HG02938 (cell line): ENCODE results near the gene SLC12A8.

Experiments used
- ATAC-seq: cut with Tn5 transposase; IDR thresholded peaks from one replicate; pipeline ENCODE4 v1.9.1; 2021; ENCODE audit warnings: mild to moderate bottlenecking, moderate library complexity; ENCODE audit not compliant: unreplicated experiment

SLC12A8 gene

DNA sequence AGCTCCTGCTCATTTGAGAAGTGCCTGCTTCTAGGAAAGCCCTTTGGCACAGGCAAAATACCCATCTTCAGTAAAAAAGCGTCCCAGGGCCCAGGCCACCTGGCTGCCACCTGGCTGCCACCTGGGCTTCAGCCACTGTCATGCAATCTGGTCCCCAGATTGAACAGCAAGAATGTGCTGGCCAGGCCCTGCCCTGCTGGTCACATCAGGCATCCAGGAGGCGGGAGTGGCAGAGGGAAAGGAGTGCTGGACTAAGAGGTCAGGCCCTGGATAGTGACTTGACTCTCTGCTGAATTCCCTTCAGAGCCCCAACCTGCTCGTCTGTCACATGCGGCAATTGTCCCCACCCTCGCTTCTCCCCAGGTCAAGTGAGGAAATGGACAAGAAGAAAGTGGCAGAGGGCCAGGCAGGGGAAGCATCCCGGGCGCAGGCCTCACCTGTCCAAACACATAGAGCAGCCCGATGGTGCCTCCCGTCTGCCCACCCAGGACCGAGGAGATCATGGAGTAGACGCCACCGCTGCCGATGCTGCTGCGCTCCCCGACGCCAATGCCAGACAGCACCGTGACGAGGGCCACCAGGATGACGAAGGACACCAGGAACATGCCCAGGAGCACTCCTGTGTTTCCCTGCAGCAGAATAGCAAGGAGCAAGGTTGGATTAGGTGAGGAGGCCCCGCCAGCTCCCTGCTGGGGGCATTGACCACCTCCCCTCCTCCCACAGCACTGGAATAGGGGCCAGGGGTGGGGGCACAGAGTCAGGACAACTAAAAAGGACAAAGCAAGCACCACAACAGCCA is 25.5 kb downstream of the SLC12A8 start:
- no peak for ATAC-seq

DNA sequence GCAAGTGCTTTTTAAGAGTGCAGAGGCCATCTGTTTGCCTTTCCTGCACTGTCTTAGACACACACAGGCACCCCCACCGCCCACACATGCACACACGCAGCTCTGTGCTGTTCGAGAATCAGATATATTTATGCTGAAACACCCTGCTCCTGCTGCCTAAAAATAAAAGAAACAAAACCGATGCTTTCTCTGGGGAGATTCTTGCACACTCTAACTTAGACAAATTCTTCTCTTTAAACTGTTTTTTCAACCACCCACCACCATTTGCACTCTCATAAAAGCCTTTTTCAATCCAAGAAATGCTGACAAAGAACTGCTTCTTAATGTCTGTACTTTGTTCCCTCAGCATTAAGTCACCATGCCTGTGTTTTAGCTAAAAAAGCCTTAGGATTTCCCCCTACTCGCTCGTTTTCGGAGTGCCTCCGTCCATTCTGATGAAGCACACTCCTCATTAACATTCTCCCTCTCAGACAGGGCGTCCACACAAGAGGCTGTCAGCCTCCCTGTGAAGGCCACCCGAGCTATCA is 26.2 kb downstream of the SLC12A8 start:
- ATAC-seq, result no peak

- ATAC-seq, result no peak
These were observed 26.7 kb downstream of the SLC12A8 start for GRCh38 chr3:125185805-125186204.

- ATAC-seq, result no peak
These were observed 32.7 kb downstream of the SLC12A8 start for GRCh38 chr3:125179884-125180240.

- no peak for ATAC-seq
These were observed 33.2 kb downstream of the SLC12A8 start for GRCh38 chr3:125179143-125179883.

DNA sequence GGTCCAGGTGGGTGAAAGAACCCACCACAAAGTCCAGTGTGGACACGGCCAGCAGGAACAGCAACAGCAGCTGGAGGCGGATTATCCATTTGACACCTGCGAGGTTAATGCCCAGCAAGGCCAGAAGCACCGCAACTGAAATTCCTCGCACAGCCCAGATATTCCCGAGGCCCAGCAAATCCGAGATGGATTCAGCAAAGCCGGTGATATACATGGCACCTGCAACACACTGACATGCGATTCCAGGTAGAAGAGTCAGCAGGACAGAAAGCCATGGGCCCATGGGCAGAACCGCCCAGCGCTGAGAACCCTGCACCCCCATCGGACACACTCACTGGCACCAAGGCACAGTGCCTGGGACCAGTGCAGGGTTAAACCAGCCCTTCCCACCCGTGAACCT is 34.8 kb downstream of the SLC12A8 start:
- no peak for ATAC-seq

- ATAC-seq, result no peak
These were observed 37.1 kb downstream of the SLC12A8 start for GRCh38 chr3:125175295-125176078.

DNA sequence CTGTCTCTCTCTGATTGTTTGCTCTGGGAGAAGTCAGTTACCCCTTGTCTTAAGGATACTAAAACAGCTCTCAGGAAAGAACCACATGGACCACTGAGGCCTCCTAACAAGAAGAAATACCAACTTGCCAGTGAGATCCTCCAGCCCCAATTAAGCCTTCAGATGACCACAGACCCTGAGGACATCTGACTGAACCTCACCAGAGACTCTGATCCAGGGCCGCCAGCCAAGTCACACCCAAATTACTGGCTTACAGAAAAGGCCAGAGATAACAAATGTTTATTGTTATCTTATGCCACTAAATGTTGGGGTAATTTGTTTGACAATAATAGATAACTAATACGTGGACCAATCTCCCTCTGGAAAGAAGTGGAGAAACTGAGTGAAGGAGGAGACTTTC is 40.2 kb downstream of the SLC12A8 start:
- no peak for ATAC-seq

DNA sequence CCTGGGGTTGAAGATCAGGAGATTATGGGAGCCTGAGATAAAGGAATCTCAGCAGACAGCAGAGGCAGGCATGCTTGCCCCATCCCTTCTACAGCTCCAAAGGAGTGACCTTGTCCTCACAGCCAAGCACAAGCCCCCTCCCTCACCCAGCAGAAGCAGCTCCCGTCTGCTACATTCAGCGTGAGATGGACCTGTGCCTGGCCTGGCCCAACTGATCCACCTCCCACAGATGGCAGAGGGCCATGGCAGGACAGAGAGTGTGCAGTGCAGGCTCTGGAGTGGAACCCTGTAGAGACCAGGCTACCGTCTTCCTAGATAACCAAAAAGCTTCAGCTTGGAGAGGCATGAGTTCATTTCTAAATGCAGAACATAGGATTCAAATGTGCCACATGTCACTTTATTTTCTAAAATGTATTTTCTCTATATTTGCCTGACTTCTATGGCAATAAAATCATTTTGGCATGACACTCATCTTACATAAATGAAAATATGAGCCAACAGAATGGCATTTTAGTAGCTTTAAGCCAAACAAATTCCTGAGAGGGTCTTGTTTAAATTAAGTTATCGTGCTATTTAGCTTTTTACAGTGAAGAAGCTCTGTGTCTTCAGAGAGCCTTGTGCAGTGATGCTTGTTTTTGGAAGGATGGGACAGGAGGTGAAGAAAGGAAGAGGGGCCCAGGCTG is 43.7 kb downstream of the SLC12A8 start:
- ATAC-seq, result no peak

DNA sequence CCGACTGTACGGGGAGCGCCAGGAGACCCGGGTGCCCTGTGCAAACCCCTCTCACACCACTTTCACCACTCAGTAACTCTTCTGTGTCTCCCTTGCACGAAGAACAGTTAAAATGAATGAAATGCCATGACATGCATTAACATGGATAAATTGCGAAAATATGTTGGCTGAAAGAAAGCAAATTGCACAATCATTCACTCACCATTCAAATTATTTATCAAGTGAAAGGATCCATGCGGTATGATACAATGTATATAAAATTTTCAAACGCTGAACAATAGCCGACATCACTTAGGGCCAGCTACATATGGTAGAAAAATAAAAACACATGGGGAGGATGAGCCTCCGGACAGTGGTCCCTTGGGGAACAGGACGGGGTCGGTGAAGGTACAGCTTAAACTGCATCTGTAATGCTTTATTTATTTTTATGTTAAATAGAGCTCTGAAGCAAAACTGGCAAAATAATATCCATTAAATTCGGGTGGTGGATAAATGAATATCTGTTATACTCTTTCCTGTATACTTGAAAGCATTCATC is 45.9 kb downstream of the SLC12A8 start:
- no peak for ATAC-seq

DNA sequence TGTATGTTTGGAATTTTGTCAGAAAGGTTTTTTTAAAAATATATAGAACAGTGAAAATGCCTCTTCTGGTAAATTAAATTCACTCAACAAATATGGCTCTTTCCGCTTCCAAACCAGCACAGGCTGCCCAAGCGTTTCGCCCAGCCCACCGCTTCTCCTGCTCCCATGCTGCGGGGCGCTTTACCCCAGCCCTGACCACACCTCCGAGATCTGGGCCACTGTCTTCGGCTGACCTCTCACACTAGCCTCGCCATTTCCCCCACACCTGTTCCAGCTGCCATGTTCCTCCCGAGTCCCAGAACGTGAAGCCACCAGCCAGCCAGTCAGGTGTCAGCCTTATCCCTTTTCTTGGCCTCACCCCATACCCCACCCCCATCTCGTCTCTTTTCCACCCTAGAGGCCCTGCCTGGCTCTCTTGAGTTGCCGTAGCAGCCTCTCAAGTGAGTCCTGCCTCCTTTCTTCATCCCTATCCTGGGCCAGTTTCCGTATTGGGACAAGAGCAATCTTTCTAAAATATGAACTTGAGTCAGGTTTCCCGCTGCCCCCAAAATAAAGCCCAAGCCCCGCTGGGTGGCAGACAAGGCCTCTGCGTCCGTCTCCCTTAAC is 46.5 kb downstream of the SLC12A8 start:
- no peak for ATAC-seq

GRCh38 chr3:125165189-125165947 is 47.2 kb downstream of the SLC12A8 start:
- ATAC-seq, result no peak

DNA sequence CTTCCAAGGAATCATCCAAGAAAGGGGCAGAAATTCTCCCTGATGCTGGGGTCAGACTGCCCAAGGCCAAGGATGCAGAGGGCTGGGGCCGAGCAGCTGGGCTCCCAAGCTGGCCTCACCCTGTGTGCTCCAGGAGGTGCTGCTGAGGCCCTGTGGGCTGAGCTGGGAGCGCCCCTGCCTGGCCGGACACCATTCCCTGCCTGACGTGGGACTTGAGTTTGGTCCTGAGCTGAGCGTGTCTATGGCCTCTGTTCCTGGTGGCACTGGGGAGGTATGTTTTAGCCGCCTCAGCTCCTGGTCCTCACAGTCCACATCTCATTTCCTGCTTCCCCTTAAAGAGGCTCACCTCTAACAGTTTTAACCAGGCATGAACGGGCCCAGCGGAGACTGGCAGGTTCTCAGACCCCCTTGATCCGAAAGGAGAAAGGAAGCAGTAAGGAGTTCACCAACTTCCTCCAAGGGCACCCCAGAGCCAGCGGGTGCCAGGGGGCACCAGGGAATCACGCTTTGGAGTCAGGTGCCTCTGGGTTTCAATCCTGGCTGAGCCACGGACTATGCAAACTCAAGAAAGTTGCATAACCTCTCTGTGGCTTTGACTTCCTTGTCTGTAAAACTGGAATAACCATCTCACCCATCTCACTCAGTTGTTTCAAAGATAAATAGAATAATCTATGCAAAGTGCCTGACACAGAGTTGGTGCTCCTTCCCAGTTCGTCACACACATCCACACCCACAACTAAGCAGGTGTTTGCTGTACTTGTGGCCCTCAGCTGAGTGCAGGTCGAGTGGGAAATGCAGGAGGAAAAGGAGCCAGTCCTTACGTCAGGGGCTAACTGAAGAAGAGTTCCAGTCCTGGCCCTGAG is 48.6 kb downstream of the SLC12A8 start:
- ATAC-seq, result no peak

DNA sequence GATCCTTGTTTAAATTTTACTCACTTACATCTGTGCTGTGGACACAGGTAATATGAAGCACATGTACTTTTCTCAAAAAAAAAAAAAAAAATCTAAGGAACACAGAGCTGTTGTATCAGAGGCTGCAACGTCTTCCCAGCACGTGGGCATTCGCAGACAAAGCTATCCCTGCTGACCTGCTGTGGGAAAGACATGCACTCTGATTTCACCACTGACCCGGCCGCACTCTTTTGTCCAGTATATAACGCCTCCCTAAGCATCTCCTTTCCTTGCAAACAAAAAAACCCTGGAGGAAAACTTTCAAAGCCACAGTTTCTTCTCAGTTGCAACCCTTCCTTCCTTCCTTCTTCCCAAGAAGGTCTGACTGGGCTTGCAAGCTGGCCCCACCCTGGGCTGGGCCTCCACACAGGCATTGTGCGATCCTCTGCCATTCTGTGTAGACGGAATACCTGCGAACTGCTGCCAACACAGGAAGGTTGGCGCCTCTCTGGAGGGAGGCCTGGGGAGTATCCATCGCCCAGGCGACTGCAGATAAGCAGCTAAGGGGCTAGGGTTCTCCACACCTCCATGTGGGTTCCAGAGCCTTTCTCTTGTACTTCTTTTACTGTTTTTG is 50.8 kb downstream of the SLC12A8 start:
- ATAC-seq, result no peak

GRCh38 chr3:125160606-125161371 is 51.8 kb downstream of the SLC12A8 start:
- no peak for ATAC-seq

- no peak for ATAC-seq
These were observed 55.4 kb downstream of the SLC12A8 start for GRCh38 chr3:125157183-125157582.

DNA sequence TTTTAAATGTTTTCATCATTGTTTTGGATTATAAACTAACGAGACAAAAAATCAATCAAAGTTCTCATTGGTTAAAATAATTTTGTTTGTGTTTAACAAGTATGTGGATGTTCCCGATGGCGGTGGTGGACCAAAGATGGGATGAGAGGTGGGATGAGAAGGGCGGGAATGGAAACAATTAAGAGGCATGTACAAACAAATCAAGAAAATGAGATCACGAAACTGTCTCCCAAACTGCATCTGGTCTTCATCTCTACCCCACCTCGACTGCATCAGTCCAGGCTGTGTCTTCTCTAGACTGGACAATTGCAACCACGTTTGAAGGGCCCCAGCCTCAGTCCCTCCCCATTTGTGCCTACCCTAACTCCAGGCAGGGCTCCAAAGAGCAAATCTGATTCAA is 56.1 kb downstream of the SLC12A8 start:
- ATAC-seq, result no peak
